ENCODE results near the gene TAF11L8. TPM values are rescaled to one million over a fixed set of nuclear protein-coding genes. Genes with fewer than 3 reads are reported as not detected.
"Not testable (repeated sequence)": the region's sequence is repeated elsewhere in the genome, so short reads cannot be mapped to it uniquely, and the experiment has no call there.

Gene TAF11L8
- total and polyA plus RNA-seq, 5 donors = not detected

DNA sequence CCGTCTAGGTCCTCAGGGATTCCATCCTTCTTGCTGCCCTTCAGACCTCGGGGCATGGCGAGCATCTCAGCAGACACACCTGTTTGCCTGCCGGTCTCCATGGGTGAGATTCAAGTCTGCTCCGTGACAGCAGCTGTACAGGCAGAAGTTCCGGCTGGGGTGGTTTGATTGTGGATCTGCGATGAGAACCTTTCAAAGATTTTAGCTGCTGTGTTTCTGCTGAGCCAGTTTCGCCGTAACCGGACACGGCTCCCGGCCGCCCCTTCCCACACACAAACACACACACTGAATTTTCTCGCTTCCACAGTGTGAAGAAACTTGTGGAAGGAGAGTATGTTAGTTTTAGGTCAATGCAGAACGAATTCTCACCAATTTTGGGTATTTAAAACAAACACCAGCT lies 7.0 kb upstream of the TAF11L8 start, which contains the start of gene TAF11L10:
TAF11L10 (minus strand) TSS at position 101 of the 400 bp plus-strand sequence.
- H3K4me1 ChIP-seq (ENCODE audit: control insufficient read depth, insufficient read depth, low read length); H3K4me3 ChIP-seq (ENCODE audit: low read length); H3K27me3 ChIP-seq (ENCODE audit: control insufficient read depth, insufficient read depth); H3K9me3 ChIP-seq (ENCODE audit: control insufficient read depth, low read length); intact Hi-C loops (cut with DNase I); DNase-seq; ATAC-seq; H3K27ac ChIP-seq (ENCODE audit: low read length): not testable (repeated sequence)
- no CpG with 5 or more reads among the region's 15 CpGs for WGBS

DNA sequence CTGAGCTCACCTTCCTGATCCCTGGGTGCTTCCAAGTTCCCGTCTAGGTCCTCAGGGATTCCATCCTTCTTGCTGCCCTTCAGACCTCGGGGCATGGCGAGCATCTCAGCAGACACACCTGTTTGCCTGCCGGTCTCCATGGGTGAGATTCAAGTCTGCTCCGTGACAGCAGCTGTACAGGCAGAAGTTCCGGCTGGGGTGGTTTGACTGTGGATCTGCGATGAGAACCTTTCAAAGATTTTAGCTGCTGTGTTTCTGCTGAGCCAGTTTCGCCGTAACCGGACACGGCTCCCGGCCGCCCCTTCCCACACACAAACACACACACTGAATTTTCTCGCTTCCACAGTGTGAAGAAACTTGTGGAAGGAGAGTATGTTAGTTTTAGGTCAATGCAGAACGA lies 3.5 kb upstream of the TAF11L8 start, which contains the start of gene TAF11L9:
TAF11L9 (minus strand) TSS at position 140 of the 400 bp plus-strand sequence.
- H3K27ac ChIP-seq (ENCODE audit: low read length); H3K9me3 ChIP-seq (ENCODE audit: control insufficient read depth, low read length); intact Hi-C loops (cut with DNase I); H3K4me1 ChIP-seq (ENCODE audit: control insufficient read depth, insufficient read depth, low read length); H3K27me3 ChIP-seq (ENCODE audit: control insufficient read depth, insufficient read depth); ATAC-seq; H3K4me3 ChIP-seq (ENCODE audit: low read length): not testable (repeated sequence)
- 95% methylated on average over 10 of the region's 15 CpGs for WGBS
- DNase-seq = peak in 1 of 3 donors; percentile 50

DNA sequence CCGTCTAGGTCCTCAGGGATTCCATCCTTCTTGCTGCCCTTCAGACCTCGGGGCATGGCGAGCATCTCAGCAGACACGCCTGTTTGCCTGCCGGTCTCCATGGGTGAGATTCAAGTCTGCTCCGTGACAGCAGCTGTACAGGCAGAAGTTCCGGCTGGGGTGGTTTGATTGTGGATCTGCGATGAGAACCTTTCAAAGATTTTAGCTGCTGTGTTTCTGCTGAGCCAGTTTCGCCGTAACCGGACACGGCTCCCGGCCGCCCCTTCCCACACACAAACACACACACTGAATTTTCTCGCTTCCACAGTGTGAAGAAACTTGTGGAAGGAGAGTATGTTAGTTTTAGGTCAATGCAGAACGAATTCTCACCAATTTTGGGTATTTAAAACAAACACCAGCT lies 5.1 kb downstream of the TAF11L8 start, which contains the start of gene TAF11L7:
TAF11L7 (minus strand) TSS at position 101 of the 400 bp plus-strand sequence.
- intact Hi-C loops (cut with DNase I); H3K4me1 ChIP-seq (ENCODE audit: control insufficient read depth, insufficient read depth, low read length); H3K9me3 ChIP-seq (ENCODE audit: control insufficient read depth, low read length); DNase-seq; H3K4me3 ChIP-seq (ENCODE audit: low read length); H3K27ac ChIP-seq (ENCODE audit: low read length); ATAC-seq; H3K27me3 ChIP-seq (ENCODE audit: control insufficient read depth, insufficient read depth): not testable (repeated sequence)
- no CpG with 5 or more reads among the region's 16 CpGs for WGBS

Other genes with a start within 250 kb of the TAF11L8 start
- gene TAF11L2, start 92.7 kb downstream of the TAF11L8 start, total RNA-seq = not detected
- gene TAF11L2, start 92.7 kb downstream of the TAF11L8 start, polyA plus RNA-seq = not detected
- gene TAF11L3, start 72.6 kb downstream of the TAF11L8 start, total RNA-seq = not detected
- gene TAF11L3, start 72.6 kb downstream of the TAF11L8 start, polyA plus RNA-seq = not detected
- gene TAF11L4, start 69.2 kb downstream of the TAF11L8 start, total RNA-seq = not detected
- gene TAF11L4, start 69.2 kb downstream of the TAF11L8 start, polyA plus RNA-seq = not detected
- not detected for gene TAF11L5, start 65.7 kb downstream of the TAF11L8 start, total RNA-seq
- not detected for gene TAF11L5, start 65.7 kb downstream of the TAF11L8 start, polyA plus RNA-seq
- gene TAF11L6, start 62.3 kb downstream of the TAF11L8 start, total RNA-seq = not detected
- not detected for gene TAF11L6, start 62.3 kb downstream of the TAF11L8 start, polyA plus RNA-seq
- not detected for gene TAF11L7, start 5.2 kb downstream of the TAF11L8 start, total RNA-seq
- gene TAF11L7, start 5.2 kb downstream of the TAF11L8 start, polyA plus RNA-seq = not detected
- not detected for gene TAF11L9, start 3.4 kb upstream of the TAF11L8 start, total RNA-seq
- gene TAF11L9, start 3.4 kb upstream of the TAF11L8 start, polyA plus RNA-seq = not detected
- not detected for gene TAF11L10, start 6.9 kb upstream of the TAF11L8 start, total RNA-seq
- gene TAF11L10, start 6.9 kb upstream of the TAF11L8 start, polyA plus RNA-seq = not detected
- gene TAF11L11, start 13.2 kb upstream of the TAF11L8 start, total RNA-seq = not detected
- gene TAF11L11, start 13.2 kb upstream of the TAF11L8 start, polyA plus RNA-seq = not detected
- gene TAF11L12, start 19.4 kb upstream of the TAF11L8 start, total RNA-seq = not detected
- not detected for gene TAF11L12, start 19.4 kb upstream of the TAF11L8 start, polyA plus RNA-seq
- gene TAF11L13, start 41.1 kb upstream of the TAF11L8 start, total RNA-seq = not detected
- gene TAF11L13, start 41.1 kb upstream of the TAF11L8 start, polyA plus RNA-seq = not detected
- gene TAF11L14, start 43.5 kb upstream of the TAF11L8 start, total RNA-seq = not detected
- not detected for gene TAF11L14, start 43.5 kb upstream of the TAF11L8 start, polyA plus RNA-seq